Posterior vena cava (tissue), 2 donors: ENCODE measurements around the gene NR6A1. TPM values are rescaled to one million over a fixed set of nuclear protein-coding genes. Genes with fewer than 3 reads are reported as not detected.

Experiments used
- DNase-seq: peaks from one replicate; pipeline ENCODE4 v3.0.0-alpha.2; 2020; ENCODE audit warnings: low spot score
- intact Hi-C, 2 donors: fragments of 100-400 bp; cut with DNase I; formaldehyde crosslinking; loops; one replicate each; pipeline versions ENCODE4 v1.14.1 to v1.14.2; 2022 to 2023
- total RNA-seq, 2 donors: library from RNA; stranded (reverse); fragmentation: NEBNext Ultra II Directional; extraction: Animal tissue kit (Norgen Biotek cat#: 25700); gene quantifications; one replicate each; pipeline ENCODE4 v1.2.1, GENCODE V29; 2021
- donor health status: DM: yes; HTN: yes; CAD: no.
- donor health status: DM: yes; HTN: yes; CAD: no.

Gene NR6A1
- total RNA-seq, 2 donors from 2014 or later: 0.23 to 0.76 TPM

DNA sequence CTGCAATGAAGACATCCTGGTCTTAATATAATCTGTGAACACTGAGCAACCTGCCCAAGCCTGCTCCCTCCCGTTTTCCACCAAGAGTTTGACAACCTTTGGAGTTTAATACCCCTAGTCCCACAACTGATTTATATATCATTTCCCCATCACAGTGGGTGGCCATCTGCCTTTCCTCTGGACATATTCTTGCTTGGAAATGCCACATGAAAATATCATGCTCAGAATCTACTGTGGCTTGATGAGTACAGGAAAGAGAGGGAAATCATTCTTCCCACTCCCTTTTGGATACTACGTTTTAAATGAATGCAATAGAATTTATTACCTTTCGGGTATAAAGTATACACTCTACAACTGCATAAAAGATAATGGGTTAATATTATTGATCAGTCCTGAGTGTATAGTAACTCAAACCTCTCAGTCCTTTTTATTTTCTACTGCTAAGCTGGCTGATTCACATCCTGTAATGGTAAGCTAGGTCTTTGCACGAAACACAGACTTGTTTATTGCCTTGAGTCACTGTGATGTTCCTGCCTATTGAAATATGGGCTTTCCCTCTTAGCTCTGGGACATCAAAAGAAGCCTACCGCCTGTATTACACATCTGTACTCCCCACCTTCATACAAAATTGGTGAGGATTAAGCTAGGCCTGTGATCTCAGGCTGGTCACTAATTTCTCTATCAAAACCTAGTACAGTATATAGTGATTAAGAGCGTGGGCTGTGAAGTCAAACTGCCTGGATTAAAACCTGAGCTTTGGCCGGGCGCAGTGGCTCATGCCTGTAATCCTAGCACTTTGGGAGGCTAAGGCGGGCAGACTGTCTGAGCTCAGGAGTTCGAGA, 196.4 kb downstream of the NR6A1 start:
- DNase-seq: no peak
- intact Hi-C loops: no loop called here

DNA sequence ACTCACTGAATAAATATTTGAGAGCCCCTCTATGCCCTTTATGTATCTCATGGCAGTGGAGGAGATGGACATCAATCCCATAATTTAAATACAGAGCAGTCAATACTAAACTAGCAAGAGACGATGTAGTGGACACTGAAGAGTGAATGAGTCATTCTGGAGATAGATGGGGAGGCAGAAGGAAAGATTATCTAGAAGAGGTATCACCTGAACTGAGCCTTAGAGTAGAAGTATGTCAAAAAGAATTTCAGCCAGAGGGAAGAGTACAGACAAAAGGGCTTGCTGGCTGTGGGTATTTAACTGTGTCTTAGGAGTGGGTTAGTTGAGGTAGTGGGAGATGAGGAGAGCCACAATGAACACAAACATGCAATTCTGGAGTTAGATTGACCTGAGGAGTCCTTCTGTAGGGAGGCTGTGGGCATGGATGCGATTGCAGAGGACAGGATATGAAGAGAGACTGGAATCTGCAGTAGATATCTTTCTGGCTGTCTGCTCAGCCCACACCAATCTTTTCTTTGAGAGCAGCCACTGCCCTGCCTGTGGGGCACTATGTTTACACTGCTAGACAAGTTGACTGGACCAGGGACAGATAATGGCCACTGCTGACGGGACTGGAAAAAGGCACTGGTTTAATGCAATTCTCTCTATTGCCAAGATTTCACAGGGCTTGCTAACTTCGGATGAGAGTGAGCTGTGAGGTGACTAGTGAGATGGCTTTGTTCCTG, 200.0 kb downstream of the NR6A1 start:
- intact Hi-C loops: no loop called here
- no peak for DNase-seq

DNA sequence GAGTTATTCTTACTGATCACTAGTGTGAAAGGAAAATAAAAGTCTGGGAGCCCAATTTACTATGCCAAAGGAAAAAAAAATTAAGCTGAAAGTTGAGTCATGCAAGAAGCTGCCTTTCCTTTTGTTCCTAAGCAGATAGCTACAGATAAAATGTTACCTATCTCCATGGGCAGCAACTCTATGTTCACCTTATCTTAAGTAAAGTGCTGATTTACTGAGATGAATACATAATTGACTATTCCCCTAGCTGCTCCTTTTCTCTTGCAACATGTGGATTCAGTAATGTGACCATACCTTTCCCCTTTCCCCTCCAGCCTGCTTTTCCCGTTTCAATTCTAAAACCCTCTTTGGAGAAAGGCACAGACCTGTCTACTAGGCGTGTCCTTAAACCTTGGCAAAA, 201.2 kb downstream of the NR6A1 start:
- intact Hi-C loops: no loop called here

DNA sequence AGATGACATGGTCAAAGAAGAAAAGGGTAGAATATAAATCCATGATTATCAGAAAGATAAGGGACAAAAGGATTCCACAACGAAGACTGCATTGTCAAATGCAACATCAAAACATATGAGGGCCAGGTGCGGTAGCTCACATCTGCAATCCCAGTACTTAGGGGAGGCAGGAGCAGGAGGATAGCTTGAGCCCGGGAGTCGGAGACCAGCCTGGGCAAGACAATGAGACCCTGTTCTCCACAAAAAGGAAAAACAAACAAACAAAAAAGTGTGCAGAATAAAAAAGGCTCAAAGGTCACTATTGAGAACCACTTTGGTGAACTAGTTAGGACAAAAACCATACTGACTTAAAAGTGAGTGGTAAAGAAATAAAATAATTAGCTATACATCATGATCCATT, 203.7 kb downstream of the NR6A1 start:
- intact Hi-C loops: no loop called here
- no peak for DNase-seq

More for the DNA sequence above, 201.2 kb downstream of the NR6A1 start:
- DNase-seq: no peak

DNA sequence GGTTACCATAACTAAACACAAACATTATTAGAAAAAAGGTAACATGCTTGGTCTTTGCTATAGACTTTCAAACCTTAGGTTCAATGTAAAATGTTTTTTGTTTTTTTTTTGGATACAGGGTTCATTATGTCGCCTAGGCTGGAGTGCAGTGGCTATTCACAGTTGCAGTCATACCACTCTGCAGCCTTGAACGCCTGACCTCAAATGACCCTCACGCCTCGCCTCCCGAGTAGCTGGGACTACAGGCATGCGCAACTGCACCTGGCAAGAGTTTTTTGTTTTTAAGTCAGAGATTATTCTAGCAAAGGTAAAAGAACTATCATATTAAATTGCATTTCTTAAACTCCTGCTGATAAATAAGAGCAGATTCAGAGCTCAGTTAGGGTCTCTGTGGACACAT, 208.8 kb downstream of the NR6A1 start:
- DNase-seq: no peak
- intact Hi-C loops: no loop called here

DNA sequence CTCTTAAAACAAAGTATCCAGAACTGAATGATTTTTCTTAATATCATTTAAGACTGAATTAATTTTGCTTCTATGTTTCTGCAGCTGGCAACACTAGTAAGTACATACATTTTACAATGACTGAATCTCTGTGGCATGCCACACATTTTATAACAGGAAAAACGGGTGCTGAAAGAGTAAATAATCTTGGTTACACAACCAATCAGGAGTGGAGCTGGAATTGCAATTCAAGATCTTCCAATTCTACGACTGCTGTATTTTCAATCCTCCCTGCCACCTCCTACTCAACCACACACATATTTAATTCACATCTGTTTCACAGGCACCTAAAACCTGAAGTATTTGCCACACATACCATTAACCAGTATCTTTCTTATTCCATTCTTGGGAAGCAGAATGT, 211.2 kb downstream of the NR6A1 start:
- intact Hi-C loops: no loop called here
- DNase-seq: no peak

DNA sequence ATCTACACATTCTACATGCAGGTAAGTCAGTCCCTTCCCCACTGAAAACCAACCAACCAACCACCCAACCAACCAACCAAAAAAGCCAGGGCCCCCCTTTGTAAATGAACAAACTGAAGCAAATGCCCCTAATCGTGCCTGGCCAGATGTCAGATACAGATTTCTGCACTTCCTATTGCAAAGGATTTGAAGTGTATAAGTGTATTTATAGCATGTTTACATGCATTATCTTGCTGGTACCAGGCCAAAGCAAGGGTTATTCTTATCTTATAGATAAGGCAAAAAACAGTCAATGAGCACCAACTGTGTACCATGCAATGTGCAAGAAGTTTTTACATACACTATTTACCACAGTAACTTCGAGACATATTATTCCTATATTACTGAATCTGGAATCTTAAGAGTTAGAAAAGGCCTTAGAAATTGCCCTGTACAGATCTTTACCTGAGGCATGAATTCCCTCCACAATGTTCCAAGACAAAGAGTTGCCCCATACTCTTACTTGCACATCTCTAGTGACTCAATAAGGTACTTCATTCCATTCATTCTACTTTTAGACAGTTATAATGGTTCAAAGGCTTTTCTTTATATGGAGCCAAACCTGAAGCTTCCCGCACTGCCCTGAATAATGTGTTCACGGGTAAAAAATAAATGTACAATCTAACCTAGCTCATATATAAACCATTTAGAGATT, 212.2 kb downstream of the NR6A1 start:
- no peak for DNase-seq
- intact Hi-C loops: no loop called here

DNA sequence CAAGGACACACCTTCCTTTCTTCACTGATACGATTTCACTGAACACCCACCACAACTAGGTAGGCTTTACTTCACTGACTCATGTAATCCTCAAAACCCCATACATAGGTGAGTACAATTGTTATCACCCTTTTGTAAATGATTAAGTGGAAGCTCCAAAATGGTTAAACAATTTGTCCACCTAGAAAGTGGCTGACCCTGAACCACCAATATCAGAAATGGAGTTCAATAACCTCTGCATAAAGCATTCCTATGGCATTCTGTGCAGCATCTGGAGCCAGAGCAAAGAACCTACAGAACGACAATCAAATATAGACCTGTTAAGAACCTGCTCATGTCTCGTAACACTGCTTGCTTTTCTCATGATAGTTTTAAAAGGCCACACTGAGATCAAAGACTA, 213.2 kb downstream of the NR6A1 start:
- intact Hi-C loops: no loop called here
- DNase-seq: no peak

DNA sequence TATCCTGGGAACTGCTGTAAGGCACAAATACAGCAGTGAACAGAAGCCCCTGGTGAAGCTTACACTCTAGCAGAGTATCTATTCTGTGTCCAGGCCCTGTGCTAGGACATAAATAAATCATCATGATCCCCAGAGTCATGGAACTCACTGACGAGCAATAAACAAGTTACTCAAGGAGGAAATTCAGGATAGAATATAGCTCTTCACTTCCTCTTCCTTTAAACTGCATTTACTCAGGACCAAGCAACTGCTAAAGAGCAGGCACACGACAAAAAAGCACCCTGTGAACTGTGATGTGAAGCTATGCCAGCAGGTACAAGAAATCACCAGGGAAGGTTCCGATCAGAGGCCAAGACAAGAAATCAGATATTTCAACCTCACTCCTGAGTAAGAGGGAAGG, 216.1 kb downstream of the NR6A1 start:
- no peak for DNase-seq
- intact Hi-C loops: no loop called here

DNA sequence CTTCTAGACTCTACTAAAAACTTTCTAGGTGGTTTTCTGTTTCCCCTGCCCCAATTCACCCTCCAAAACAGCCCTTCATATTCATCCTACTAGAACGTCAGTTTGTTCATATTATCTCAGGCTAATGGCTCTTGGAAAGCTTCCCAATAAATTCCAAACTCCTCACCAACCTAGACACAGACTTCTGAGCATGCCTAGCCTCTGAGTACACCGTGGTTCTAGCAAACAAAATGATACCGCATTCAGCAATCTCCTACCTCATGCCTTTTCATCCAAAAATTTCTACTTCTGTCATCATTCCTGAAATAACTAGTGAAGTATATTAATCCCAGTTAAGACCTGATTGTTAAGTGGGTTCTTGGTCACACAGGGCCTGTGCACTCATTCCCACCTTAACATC, 217.4 kb downstream of the NR6A1 start:
- intact Hi-C loops: no loop called here
- DNase-seq: no peak

DNA sequence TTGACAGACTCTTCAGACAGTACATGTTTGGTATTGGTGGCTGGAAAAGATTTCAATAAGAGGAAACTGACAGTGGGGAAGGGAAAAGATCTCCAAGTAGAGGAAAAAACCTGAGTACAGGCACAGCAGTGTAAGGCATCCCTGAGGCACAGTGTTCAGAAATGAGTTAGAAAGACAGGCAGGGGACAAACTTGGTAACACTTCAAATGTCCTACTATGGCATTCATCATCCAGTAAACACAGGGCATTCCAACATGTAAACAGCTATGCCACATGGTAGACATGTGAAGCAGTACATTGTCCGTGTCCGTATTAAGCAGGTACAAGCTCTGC, 218.9 kb downstream of the NR6A1 start:
- intact Hi-C loops: no loop called here
- no peak for DNase-seq

DNA sequence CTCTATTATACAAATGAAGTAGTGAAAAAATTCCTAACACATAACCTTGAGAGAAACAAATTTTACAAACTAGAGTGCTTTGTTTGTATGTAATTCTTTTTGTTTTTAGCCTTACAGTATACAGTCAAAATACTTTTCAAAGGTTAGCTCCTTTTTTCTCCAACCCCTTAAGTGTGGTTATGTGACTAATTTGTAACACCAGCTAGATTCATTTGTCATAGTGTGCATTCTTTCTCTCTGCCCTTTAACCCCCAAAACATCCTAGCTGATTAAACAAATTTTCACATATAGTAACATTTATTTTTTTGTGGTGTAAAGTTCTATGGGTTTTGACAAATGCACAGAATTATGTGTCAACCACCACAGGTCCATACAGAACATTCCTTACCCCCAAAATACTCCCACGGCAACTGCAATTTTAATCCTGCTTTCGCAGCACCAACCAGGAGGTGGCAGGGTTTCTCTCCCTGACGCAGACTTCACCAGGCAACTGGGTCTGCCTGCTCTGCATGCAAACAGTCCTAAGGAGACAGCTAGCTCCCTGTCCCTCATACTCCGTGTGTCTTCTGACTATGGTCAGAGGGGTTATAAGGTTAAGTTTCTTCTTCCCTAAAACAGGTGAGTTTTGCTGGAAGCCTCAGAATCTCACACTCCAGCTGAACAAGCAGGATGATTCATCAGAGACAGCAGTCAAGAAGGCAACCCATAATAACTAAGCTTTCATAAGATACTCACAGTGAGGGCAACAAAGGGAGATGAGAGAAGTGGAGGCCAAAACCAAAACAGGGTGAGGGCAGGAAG, 219.4 kb downstream of the NR6A1 start:
- intact Hi-C loops: no loop called here
- no peak for DNase-seq

DNA sequence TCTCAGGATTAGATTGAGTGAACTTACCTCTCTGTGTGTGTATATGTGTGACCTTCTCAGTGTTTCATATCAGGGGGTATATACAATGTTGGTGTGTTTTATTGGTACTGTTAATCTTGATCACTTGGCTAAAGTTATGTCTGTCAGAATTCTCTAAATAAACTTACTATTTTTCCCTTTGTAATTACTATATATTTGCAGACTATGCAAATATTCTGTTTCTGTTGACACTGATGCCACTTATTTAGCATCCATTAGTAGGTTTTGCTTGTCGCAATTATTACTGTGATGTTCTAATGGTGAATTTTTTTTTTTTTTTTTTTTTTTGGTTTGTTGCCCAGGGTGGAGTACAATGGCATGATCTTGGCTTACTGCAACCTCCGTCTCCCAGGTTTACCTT, 221.0 kb downstream of the NR6A1 start:
- intact Hi-C loops: no loop called here
- DNase-seq: no peak

DNA sequence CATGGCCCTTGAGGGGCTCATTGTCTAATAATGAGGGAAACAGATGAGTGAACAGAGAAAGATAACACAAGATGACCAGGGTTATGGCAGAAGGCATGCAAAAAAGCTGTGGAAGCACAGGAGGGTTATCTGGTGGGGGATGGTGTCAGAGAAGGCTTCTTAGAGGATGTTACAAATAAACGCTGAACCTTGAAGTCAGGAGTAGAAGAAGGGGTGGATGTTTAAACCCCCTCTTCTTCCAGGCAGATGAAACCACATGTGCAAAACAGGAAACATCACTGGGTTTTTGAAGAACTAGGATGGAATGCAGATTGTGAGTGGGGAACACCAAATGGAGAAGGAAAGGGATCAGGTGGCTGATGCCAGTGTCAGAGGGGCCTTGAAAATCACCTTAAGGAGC, 222.1 kb downstream of the NR6A1 start:
- intact Hi-C loops: no loop called here
- DNase-seq: no peak

DNA sequence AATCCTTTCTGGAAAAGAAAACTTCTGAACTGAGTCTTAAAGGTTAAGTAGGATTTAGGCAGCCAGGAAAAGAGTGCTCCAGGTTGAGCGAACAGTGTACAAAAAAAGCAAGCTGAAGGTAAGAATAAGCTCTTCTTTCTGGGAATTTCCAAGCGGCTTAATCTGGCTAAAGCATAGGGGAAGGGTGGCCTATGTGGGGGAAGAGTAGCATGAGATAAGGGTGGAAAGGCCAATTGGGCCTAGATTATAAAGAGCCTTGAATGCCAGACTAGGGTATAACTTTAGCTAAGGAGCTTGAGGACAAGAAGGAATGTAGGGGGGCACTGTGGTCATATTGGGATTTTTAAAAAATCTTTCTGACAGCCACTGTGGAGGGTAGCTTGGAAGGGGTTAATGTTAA, 226.6 kb downstream of the NR6A1 start:
- intact Hi-C loops: no loop called here
- no peak for DNase-seq

DNA sequence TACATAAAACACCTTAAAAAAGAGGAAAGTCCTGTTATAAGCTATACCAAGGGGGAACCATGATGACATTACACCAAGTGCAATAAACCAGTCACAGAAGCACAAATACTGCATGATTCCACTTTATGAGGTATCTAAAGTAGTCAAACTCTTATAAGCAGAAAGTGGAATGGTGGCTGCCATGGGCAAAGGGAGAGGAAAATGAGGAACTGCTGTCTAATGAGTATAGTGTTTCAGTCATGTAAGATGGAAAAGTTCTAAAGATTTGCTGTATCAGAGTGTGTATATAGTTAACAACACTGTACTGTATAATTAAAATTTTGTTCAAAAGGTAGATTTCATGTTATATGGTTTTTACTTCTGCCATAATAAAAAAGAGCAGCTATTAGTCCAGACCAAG, 229.3 kb downstream of the NR6A1 start:
- intact Hi-C loops: no loop called here
- DNase-seq: no peak

DNA sequence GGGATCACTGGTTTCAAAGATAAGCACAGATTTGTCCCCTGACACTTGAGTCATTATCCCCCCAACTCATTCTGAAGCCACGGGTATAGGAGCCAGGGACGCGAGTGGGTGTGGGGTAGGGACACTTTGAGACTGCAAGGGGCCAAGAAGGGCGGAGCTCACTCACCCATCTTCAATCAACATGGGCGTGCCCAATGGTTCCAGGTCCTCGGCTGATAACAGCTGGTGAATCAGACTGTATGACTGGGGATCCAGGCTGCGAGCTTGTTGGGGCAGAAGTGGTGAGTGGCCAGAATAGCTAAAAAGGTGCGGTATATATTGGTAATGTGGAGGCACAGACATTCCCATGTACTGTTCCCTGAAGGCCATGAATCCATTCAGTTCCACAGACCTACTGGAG, 233.2 kb downstream of the NR6A1 start:
- DNase-seq: no peak
- intact Hi-C loops: loop anchor here (5.0 to 10.0 kb wide), 2 partner anchors 411 to 413 kb away; no protein-coding TSS in a partner anchor

DNA sequence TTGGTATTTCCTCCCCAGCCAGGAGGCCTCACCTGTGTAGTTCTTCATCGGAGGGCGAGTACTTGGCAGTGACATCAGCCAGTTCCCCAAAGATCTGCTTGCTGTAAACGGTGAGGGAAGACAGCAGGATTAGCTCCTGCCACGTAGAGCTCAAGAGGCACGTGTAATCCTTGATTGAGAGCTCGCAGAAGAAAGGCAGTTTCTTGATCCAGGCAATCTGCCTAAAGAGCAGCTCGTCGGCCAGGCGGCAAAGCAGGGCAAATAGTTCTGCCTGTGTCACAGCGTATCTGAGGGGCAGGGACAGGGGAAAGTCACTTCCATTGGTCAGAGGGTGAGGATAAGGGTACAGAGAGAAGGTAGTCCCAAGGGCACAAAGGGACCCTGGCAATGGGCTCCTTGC, 235.3 kb downstream of the NR6A1 start:
- intact Hi-C loops: loop anchor here (5.0 to 10.0 kb wide), 2 partner anchors 409 to 411 kb away; no protein-coding TSS in a partner anchor
- no peak for DNase-seq

DNA sequence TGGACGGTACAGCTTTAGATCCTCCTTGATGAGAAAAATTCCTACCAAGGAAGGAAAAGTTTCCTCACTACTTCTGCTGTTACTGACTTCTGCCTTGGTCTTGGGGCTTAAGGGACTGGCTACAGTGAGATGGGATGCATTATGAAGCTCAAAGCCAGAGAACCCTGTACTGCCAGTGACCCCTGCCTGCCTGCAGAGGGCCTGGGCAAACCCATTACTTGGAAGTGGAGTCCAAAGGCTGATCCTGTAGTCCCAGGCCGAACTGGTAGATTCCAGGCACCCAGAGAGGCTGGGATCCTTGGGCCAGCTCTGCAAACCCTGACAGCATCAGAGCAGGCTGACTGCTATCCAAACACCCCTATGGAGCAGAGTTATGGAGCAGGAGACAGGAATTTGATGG, 238.2 kb downstream of the NR6A1 start:
- no peak for DNase-seq
- intact Hi-C loops: loop anchor here in 1 of 2 donors (10.0 kb wide), 1 partner anchor 408 kb away; no protein-coding TSS in a partner anchor
